ENCODE measurements around the gene IPP. TPM values are rescaled to one million over a fixed set of nuclear protein-coding genes. Genes with fewer than 3 reads are reported as not detected.
"Not testable (repeated sequence)": the region's sequence is repeated elsewhere in the genome, so short reads cannot be mapped to it uniquely, and the experiment has no call there.

Gene IPP
- total RNA-seq, 4 donors from 2014 or later: 12.8 to 36.4 (median 15.8) TPM

DNA sequence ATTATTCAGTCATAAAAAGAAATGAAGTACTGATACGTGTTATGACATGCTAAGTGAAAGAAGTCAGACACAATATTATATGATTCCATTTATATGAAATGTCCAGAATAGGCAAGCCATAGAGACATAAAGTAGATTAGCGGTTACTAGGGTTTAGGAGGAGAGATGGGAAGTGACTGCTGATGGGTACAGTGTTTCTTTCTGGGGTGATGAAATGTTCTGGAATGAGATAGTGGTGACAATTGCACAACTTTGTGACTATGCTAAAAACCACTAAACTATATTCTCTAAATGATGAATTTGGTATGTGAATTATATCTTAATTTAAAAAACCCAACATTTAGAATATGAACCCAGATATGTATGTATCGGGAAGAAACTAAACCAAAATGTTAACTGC is 27.6 kb downstream of the IPP start:
- H3K36me3 ChIP-seq: peaks cover 0 to 12% (median 1%) of the 10 kb centered on the region in 4 donors
- intact Hi-C loops (cut with DNase I; ENCODE audit: low total_unique reads): no loop called here
- TF ChIP-seq, protein P1, sequence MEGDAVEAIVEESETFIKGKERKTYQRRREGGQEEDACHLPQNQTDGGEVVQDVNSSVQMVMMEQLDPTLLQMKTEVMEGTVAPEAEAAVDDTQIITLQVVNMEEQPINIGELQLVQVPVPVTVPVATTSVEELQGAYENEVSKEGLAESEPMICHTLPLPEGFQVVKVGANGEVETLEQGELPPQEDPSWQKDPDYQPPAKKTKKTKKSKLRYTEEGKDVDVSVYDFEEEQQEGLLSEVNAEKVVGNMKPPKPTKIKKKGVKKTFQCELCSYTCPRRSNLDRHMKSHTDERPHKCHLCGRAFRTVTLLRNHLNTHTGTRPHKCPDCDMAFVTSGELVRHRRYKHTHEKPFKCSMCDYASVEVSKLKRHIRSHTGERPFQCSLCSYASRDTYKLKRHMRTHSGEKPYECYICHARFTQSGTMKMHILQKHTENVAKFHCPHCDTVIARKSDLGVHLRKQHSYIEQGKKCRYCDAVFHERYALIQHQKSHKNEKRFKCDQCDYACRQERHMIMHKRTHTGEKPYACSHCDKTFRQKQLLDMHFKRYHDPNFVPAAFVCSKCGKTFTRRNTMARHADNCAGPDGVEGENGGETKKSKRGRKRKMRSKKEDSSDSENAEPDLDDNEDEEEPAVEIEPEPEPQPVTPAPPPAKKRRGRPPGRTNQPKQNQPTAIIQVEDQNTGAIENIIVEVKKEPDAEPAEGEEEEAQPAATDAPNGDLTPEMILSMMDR (IDR thresholded peaks at IDR 0.05): no peak
- no peak for TF ChIP-seq POLR2A (IDR thresholded peaks at IDR 0.05)
- no peak for TF ChIP-seq POLR2AphosphoS5 (IDR thresholded peaks at IDR 0.05)
- no peak for TF ChIP-seq EP300 (IDR thresholded peaks at IDR 0.05; ENCODE audit: low read depth)
- H3K27me3 ChIP-seq: no peaks in the 10 kb centered on the region
- H3K27ac ChIP-seq: no peak overlapping the region
- in situ Hi-C loops (cut with MboI; ENCODE audit: low pct_ligation_motif_present in 1 of 4, low pct_unique_long_range_greater_than_20kb in 1 of 4, low sequenced_read_pairs in 3 of 4): no loop called here
- no peaks in the 10 kb centered on the region for H3K4me1 ChIP-seq
- H3K4me3 ChIP-seq: no peak overlapping the region
- WGBS, 2 donors (ENCODE audit: low coverage in 1 of 2): 89 to 94% methylated on average over 3 of the region's 3 CpGs
- no peak for DNase-seq
- H3K9me3 ChIP-seq: no peaks in the 10 kb centered on the region

DNA sequence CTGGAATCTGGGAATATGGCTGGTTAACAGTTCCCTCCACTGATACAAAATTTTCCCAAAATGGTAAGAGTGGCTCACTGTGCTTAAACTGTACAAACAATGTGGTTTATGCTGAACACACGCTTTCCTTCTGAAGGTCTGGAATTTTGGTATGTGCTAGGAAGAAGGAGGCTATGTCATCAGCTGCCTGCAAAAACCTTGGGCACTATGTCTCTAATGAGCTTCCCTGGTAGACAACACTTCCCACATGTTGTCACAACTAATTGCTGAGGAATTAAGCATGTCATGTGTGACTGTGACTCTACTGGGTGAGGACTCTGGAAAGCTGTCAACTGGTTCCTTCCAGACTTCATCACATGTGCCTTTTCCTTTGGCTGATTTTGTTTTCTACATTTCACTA is 29.2 kb downstream of the IPP start:
- intact Hi-C loops (cut with DNase I; ENCODE audit: low total_unique reads): no loop called here
- Histone ChIP-seq H3K4me3 (no peak overlapping the region), H3K9me3 (no peaks in the 10 kb centered on the region), H3K36me3 (peaks cover 0 to 6% (median 0%) of the 10 kb centered on the region in 4 donors), H3K27ac (no peak overlapping the region), H3K4me1 (no peaks in the 10 kb centered on the region), H3K27me3 (no peaks in the 10 kb centered on the region)
- in situ Hi-C loops (cut with MboI; ENCODE audit: low pct_ligation_motif_present in 1 of 4, low pct_unique_long_range_greater_than_20kb in 1 of 4, low sequenced_read_pairs in 3 of 4): no loop called here
- no peak for TF ChIP-seq POLR2AphosphoS5 (IDR thresholded peaks at IDR 0.05)
- TF ChIP-seq, protein P1 (IDR thresholded peaks at IDR 0.05): no peak
- DNase-seq: no peak
- WGBS, 2 donors (ENCODE audit: low coverage in 1 of 2): 50 to 53% methylated on average over 1 of the region's 1 CpG

DNA sequence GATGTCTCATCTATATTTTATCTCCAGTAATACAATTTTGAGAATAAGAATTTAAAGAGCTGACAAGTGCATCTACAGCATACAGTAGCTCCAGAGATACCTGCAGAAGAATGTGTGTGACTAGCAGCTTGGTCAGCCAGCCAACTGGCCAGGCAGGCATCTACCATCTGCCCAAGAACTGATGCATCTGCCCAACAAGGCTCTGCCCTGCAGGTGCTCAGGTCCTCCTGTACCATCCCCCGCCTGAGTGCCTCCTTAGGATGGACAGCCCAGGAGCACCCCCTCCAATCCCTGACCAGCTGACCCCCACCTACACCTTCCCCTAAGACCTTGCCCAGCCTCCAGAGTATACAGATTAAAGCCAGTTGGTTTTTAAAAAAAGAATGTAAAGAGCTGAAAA is 32.2 kb downstream of the IPP start:
- no peak overlapping the region for H3K4me3 ChIP-seq
- in situ Hi-C loops (cut with MboI; ENCODE audit: low pct_ligation_motif_present in 1 of 4, low pct_unique_long_range_greater_than_20kb in 1 of 4, low sequenced_read_pairs in 3 of 4): no loop called here
- H3K36me3 ChIP-seq: peaks cover 0 to 9% (median 0%) of the 10 kb centered on the region in 4 donors
- H3K27me3 ChIP-seq: no peaks in the 10 kb centered on the region
- 100% methylated on average over 1 of the region's 1 CpG; no CpG with 5 or more reads in 1 of the 2 donors for WGBS, 2 donors (ENCODE audit: low coverage in 1 of 2)
- TF ChIP-seq POLR2A (IDR thresholded peaks at IDR 0.05): no peak
- no peak for TF ChIP-seq POLR2AphosphoS5 (IDR thresholded peaks at IDR 0.05)
- TF ChIP-seq EP300 (IDR thresholded peaks at IDR 0.05; ENCODE audit: low read depth): no peak
- TF ChIP-seq, protein P1 (IDR thresholded peaks at IDR 0.05): no peak
- intact Hi-C loops (cut with DNase I; ENCODE audit: low total_unique reads): no loop called here
- no peaks in the 10 kb centered on the region for H3K4me1 ChIP-seq
- H3K27ac ChIP-seq: no peak overlapping the region
- H3K9me3 ChIP-seq: no peaks in the 10 kb centered on the region
- no peak for DNase-seq

DNA sequence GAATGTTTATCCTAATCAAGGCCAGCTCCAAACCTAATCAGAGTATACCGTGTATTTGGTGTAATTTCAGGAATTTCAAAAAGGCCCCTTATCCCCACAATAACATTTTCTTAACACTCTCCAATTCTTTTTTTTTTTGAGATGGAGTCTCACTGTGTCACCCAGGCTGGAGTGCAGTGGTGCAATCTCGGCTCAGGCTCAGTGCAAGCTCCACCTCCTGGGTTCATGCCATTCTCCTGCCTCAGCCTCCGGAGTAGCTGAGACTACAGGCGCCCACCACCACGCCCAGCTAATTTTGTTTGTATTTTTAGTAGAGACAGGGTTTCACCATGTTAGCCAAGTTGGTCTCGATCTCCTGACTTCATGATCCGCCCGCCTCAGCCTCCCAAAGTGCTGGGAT is 33.1 kb downstream of the IPP start:
- in situ Hi-C loops (cut with MboI; ENCODE audit: low pct_ligation_motif_present in 1 of 4, low pct_unique_long_range_greater_than_20kb in 1 of 4, low sequenced_read_pairs in 3 of 4); H3K4me1 ChIP-seq; H3K27me3 ChIP-seq; H3K4me3 ChIP-seq; H3K27ac ChIP-seq; H3K36me3 ChIP-seq; intact Hi-C loops (cut with DNase I; ENCODE audit: low total_unique reads); H3K9me3 ChIP-seq; DNase-seq: not testable (repeated sequence)
- 91 to 96% methylated on average over 5 to 8 of the region's 8 CpGs for WGBS, 2 donors (ENCODE audit: low coverage in 1 of 2)

DNA sequence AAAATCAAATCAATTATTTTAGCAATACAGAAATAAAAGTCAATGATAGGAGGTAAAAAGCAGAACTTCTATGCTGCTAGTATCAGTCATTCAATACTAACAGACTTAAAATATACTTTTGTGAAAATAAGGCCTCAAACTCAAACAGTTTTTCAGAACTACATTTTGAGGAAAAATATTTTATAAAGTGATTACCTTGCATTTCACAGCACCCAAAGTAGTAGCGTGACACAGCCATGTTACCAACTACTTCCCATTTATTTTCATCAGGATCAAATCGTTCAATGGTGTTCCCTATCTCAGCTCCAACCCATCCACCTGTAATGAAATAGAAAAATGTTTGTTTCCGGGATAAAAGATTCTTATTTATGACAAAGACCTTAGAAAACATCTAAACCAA is 33.8 kb downstream of the IPP start:
- H3K4me1 ChIP-seq: no peaks in the 10 kb centered on the region
- 90 to 91% methylated on average over 3 of the region's 3 CpGs for WGBS, 2 donors (ENCODE audit: low coverage in 1 of 2)
- in situ Hi-C loops (cut with MboI; ENCODE audit: low pct_ligation_motif_present in 1 of 4, low pct_unique_long_range_greater_than_20kb in 1 of 4, low sequenced_read_pairs in 3 of 4) (no loop called here), intact Hi-C loops (cut with DNase I; ENCODE audit: low total_unique reads) (no loop called here)
- H3K36me3 ChIP-seq: peaks cover 0 to 8% (median 4%) of the 10 kb centered on the region in 4 donors
- H3K27ac ChIP-seq: no peak overlapping the region
- no peaks in the 10 kb centered on the region for H3K9me3 ChIP-seq
- no peak overlapping the region for H3K4me3 ChIP-seq
- DNase-seq: no peak
- TF ChIP-seq EP300 (IDR thresholded peaks at IDR 0.05; ENCODE audit: low read depth) (no peak), POLR2AphosphoS5 (IDR thresholded peaks at IDR 0.05) (no peak), POLR2A (IDR thresholded peaks at IDR 0.05) (no peak)
- TF ChIP-seq, protein P1 (IDR thresholded peaks at IDR 0.05): no peak
- H3K27me3 ChIP-seq: no peaks in the 10 kb centered on the region
